ENCODE results near the gene SERGEF.
"Not testable (repeated sequence)": the region's sequence is repeated elsewhere in the genome, so short reads cannot be mapped to it uniquely, and the experiment has no call there.

The SERGEF gene

GRCh38 chr11:17876827-17877226 is 136.0 kb downstream of the SERGEF start:
- H3K9me3 ChIP-seq (ENCODE audit: control insufficient read depth in 2 of 2, low read length in 2 of 2) = no peaks in the 10 kb centered on the region
- H3K4me1 ChIP-seq (ENCODE audit: control insufficient read depth in 2 of 2, insufficient read depth in 2 of 2, low read length in 2 of 2) = no peaks in the 10 kb centered on the region
- no peak overlapping the region for H3K27ac ChIP-seq (ENCODE audit: low read depth in 2 of 2, low read length in 2 of 2)
- H3K4me3 ChIP-seq (ENCODE audit: low read length in 2 of 2) = no peak overlapping the region
- peaks cover 5 to 6% of the 10 kb centered on the region in 2 donors for H3K36me3 ChIP-seq (ENCODE audit: control insufficient read depth in 2 of 2, insufficient read depth in 2 of 2, low read length in 2 of 2)
- H3K27me3 ChIP-seq (ENCODE audit: control insufficient read depth in 2 of 2, insufficient read depth in 2 of 2, low read length in 2 of 2) = no peaks in the 10 kb centered on the region
- H3K9ac ChIP-seq (ENCODE audit: low read depth in 1 of 2, low read length in 2 of 2) = no peak overlapping the region

GRCh38 chr11:17875891-17876290 is 137.0 kb downstream of the SERGEF start:
- no peaks in the 10 kb centered on the region for H3K4me1 ChIP-seq (ENCODE audit: control insufficient read depth in 2 of 2, insufficient read depth in 2 of 2, low read length in 2 of 2)
- H3K9me3 ChIP-seq (ENCODE audit: control insufficient read depth in 2 of 2, low read length in 2 of 2) = no peaks in the 10 kb centered on the region
- no peak overlapping the region for H3K27ac ChIP-seq (ENCODE audit: low read depth in 2 of 2, low read length in 2 of 2)
- no peak overlapping the region for H3K4me3 ChIP-seq (ENCODE audit: low read length in 2 of 2)
- H3K27me3 ChIP-seq (ENCODE audit: control insufficient read depth in 2 of 2, insufficient read depth in 2 of 2, low read length in 2 of 2) = no peaks in the 10 kb centered on the region
- no peak overlapping the region for H3K9ac ChIP-seq (ENCODE audit: low read depth in 1 of 2, low read length in 2 of 2)
- H3K36me3 ChIP-seq (ENCODE audit: control insufficient read depth in 2 of 2, insufficient read depth in 2 of 2, low read length in 2 of 2) = peaks cover 5 to 6% of the 10 kb centered on the region in 2 donors

DNA sequence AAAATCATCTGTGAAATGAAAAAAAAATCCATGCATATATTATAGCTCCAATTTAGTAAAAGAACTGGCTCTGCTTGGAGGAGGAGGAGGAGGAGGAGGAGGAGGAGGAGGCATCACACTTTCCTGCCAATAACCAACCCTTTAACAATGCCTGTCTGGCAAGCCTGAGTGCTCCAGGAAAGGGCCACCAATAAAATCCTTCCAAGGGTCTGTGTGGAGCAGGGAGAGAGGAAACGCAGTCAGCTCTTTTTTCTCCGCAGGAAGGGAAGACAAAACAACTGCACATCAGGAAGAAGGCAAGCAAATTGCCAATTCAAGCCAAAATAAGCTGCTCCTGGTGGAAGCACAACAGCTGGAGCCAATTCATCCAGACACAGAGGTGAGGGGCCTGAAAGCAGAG is 139.3 kb downstream of the SERGEF start:
- peaks cover 5 to 6% of the 10 kb centered on the region in 2 donors for H3K36me3 ChIP-seq (ENCODE audit: control insufficient read depth in 2 of 2, insufficient read depth in 2 of 2, low read length in 2 of 2)
- H3K4me1 ChIP-seq (ENCODE audit: control insufficient read depth in 2 of 2, insufficient read depth in 2 of 2, low read length in 2 of 2) = no peaks in the 10 kb centered on the region
- H3K9ac ChIP-seq (ENCODE audit: low read depth in 1 of 2, low read length in 2 of 2) = no peak overlapping the region
- no peak overlapping the region for H3K4me3 ChIP-seq (ENCODE audit: low read length in 2 of 2)
- no peaks in the 10 kb centered on the region for H3K27me3 ChIP-seq (ENCODE audit: control insufficient read depth in 2 of 2, insufficient read depth in 2 of 2, low read length in 2 of 2)
- H3K27ac ChIP-seq (ENCODE audit: low read depth in 2 of 2, low read length in 2 of 2) = no peak overlapping the region
- no peaks in the 10 kb centered on the region for H3K9me3 ChIP-seq (ENCODE audit: control insufficient read depth in 2 of 2, low read length in 2 of 2)

DNA sequence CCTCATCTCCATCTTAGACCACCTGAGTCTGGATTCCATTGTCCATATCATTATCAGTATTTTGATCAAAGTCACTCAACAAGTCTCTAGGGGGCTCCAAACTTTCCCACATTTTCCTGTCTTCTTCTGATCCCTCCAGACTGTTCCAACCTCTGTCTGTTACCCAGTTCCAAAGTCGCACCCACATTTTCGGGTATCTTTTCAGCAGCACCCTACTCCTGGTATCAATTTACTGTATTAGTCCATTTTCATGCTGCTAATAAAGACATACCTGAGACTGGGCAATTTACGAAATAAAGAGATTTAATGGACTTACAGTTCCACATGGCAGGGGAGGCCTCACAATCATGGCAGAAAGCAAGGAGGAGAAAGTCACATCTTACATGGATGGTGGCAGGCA is 144.4 kb downstream of the SERGEF start:
- H3K4me3 ChIP-seq (ENCODE audit: low read length in 2 of 2) = not testable (repeated sequence)

DNA sequence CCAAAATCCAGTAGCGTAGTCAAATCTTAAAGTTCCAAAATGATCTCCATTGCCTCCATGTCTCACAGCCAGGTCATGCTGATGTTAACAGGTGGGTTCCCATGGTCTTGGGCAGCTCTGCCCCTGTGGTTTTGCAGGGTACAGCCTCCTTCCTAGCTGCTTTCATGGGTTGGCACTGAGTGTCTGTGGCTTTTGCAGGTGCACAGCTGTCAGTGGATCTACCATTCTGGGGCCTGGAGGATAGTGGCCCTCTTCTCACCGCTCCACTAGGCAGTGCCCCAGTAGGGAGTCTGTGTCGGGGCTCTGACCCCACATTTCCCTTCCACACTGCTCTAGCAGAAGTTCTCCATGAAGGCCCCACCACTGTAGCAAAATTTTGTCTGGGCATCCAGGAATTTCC is 145.5 kb downstream of the SERGEF start:
- Histone ChIP-seq H3K4me1 (ENCODE audit: control insufficient read depth in 2 of 2, insufficient read depth in 2 of 2, low read length in 2 of 2) (no peaks in the 10 kb centered on the region), H3K27me3 (ENCODE audit: control insufficient read depth in 2 of 2, insufficient read depth in 2 of 2, low read length in 2 of 2) (no peaks in the 10 kb centered on the region), H3K9me3 (ENCODE audit: control insufficient read depth in 2 of 2, low read length in 2 of 2) (no peaks in the 10 kb centered on the region), H3K27ac (ENCODE audit: low read depth in 2 of 2, low read length in 2 of 2) (no peak overlapping the region), H3K4me3 (ENCODE audit: low read length in 2 of 2) (no peak overlapping the region), H3K36me3 (ENCODE audit: control insufficient read depth in 2 of 2, insufficient read depth in 2 of 2, low read length in 2 of 2) (no peaks in the 10 kb centered on the region), H3K9ac (ENCODE audit: low read depth in 1 of 2, low read length in 2 of 2) (no peak overlapping the region)

More for the DNA sequence above, 144.4 kb downstream of the SERGEF start:
- H3K27ac ChIP-seq (ENCODE audit: low read depth in 2 of 2, low read length in 2 of 2); H3K9me3 ChIP-seq (ENCODE audit: control insufficient read depth in 2 of 2, low read length in 2 of 2); H3K4me1 ChIP-seq (ENCODE audit: control insufficient read depth in 2 of 2, insufficient read depth in 2 of 2, low read length in 2 of 2); H3K9ac ChIP-seq (ENCODE audit: low read depth in 1 of 2, low read length in 2 of 2); H3K36me3 ChIP-seq (ENCODE audit: control insufficient read depth in 2 of 2, insufficient read depth in 2 of 2, low read length in 2 of 2); H3K27me3 ChIP-seq (ENCODE audit: control insufficient read depth in 2 of 2, insufficient read depth in 2 of 2, low read length in 2 of 2): not testable (repeated sequence)

DNA sequence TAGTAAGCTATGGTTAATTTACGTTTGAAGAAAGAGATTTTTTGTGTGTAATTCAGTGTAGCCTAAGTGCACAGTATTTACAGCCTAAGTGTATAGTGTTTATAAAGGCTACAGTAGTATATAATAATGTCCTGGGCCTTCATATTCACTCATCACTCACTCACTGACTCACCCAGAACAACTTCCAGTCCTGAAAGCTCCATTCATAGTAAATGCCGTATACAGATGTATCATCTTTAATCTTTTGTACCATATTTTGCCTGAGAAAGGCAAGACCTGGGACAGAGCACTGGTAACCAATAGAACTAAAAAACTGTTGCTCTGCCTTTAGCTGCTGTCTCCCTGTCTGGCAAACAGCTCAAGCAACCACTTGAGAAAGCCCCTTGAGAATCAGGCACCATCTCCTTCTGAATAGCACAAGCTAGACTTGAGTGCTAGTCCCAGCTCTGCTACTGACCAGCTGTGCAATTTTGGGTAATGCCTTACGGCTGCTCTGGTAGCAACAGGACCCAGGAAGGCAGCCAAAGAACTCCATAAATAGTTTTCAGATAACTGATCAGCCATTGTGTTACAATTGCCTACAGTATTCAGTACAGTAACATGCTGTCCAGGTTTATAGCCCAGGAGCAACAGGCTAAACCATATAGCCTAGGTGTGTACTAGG is 146.9 kb downstream of the SERGEF start:
- H3K4me3 ChIP-seq (ENCODE audit: low read length in 2 of 2) = no peak overlapping the region
- H3K27ac ChIP-seq (ENCODE audit: low read depth in 2 of 2, low read length in 2 of 2) = no peak overlapping the region
- H3K36me3 ChIP-seq (ENCODE audit: control insufficient read depth in 2 of 2, insufficient read depth in 2 of 2, low read length in 2 of 2) = no peaks in the 10 kb centered on the region
- no peak overlapping the region for H3K9ac ChIP-seq (ENCODE audit: low read depth in 1 of 2, low read length in 2 of 2)
- H3K9me3 ChIP-seq (ENCODE audit: control insufficient read depth in 2 of 2, low read length in 2 of 2) = no peaks in the 10 kb centered on the region
- no peaks in the 10 kb centered on the region for H3K4me1 ChIP-seq (ENCODE audit: control insufficient read depth in 2 of 2, insufficient read depth in 2 of 2, low read length in 2 of 2)
- H3K27me3 ChIP-seq (ENCODE audit: control insufficient read depth in 2 of 2, insufficient read depth in 2 of 2, low read length in 2 of 2) = no peaks in the 10 kb centered on the region

GRCh38 chr11:17864478-17864941 is 148.3 kb downstream of the SERGEF start:
- Histone ChIP-seq H3K4me3 (ENCODE audit: low read length in 2 of 2) (no peak overlapping the region), H3K4me1 (ENCODE audit: control insufficient read depth in 2 of 2, insufficient read depth in 2 of 2, low read length in 2 of 2) (no peaks in the 10 kb centered on the region)

GRCh38 chr11:17861036-17861755 is 151.7 kb downstream of the SERGEF start:
- H3K36me3 ChIP-seq (ENCODE audit: control insufficient read depth in 2 of 2, insufficient read depth in 2 of 2, low read length in 2 of 2) = no peaks in the 10 kb centered on the region
- no peaks in the 10 kb centered on the region for H3K27me3 ChIP-seq (ENCODE audit: control insufficient read depth in 2 of 2, insufficient read depth in 2 of 2, low read length in 2 of 2)
- no peaks in the 10 kb centered on the region for H3K9me3 ChIP-seq (ENCODE audit: control insufficient read depth in 2 of 2, low read length in 2 of 2)
- no peak overlapping the region for H3K4me3 ChIP-seq (ENCODE audit: low read length in 2 of 2)
- H3K9ac ChIP-seq (ENCODE audit: low read depth in 1 of 2, low read length in 2 of 2) = no peak overlapping the region
- no peaks in the 10 kb centered on the region for H3K4me1 ChIP-seq (ENCODE audit: control insufficient read depth in 2 of 2, insufficient read depth in 2 of 2, low read length in 2 of 2)
- no peak overlapping the region for H3K27ac ChIP-seq (ENCODE audit: low read depth in 2 of 2, low read length in 2 of 2)

More at GRCh38 chr11:17864478-17864941, 148.3 kb downstream of the SERGEF start:
- no peak overlapping the region for H3K27ac ChIP-seq (ENCODE audit: low read depth in 2 of 2, low read length in 2 of 2)
- H3K27me3 ChIP-seq (ENCODE audit: control insufficient read depth in 2 of 2, insufficient read depth in 2 of 2, low read length in 2 of 2) = no peaks in the 10 kb centered on the region
- no peak overlapping the region for H3K9ac ChIP-seq (ENCODE audit: low read depth in 1 of 2, low read length in 2 of 2)
- no peaks in the 10 kb centered on the region for H3K36me3 ChIP-seq (ENCODE audit: control insufficient read depth in 2 of 2, insufficient read depth in 2 of 2, low read length in 2 of 2)
- H3K9me3 ChIP-seq (ENCODE audit: control insufficient read depth in 2 of 2, low read length in 2 of 2) = no peaks in the 10 kb centered on the region

DNA sequence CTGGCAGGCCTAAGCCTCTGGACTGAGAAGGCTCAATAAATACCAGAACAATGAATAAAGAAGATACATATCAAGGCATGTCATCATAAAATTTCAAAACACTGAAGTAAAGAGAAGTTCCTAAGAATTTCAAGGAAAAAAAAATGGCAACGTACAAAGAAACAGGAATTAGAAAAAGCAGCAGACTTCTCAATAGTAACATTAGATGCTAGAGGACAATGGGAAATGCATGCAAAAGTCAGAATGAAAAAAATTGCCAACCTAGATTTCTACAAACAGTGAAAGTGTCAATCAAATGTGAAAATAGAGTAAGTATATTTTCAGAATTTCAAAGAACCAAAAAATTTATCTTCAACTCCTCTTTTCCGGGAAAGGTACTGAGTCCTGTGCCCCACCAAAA is 153.3 kb downstream of the SERGEF start:
- Histone ChIP-seq H3K27ac (ENCODE audit: low read depth in 2 of 2, low read length in 2 of 2) (no peak overlapping the region), H3K27me3 (ENCODE audit: control insufficient read depth in 2 of 2, insufficient read depth in 2 of 2, low read length in 2 of 2) (no peaks in the 10 kb centered on the region), H3K9me3 (ENCODE audit: control insufficient read depth in 2 of 2, low read length in 2 of 2) (no peaks in the 10 kb centered on the region), H3K9ac (ENCODE audit: low read depth in 1 of 2, low read length in 2 of 2) (no peak overlapping the region), H3K4me3 (ENCODE audit: low read length in 2 of 2) (no peak overlapping the region), H3K36me3 (ENCODE audit: control insufficient read depth in 2 of 2, insufficient read depth in 2 of 2, low read length in 2 of 2) (no peaks in the 10 kb centered on the region), H3K4me1 (ENCODE audit: control insufficient read depth in 2 of 2, insufficient read depth in 2 of 2, low read length in 2 of 2) (no peaks in the 10 kb centered on the region)

DNA sequence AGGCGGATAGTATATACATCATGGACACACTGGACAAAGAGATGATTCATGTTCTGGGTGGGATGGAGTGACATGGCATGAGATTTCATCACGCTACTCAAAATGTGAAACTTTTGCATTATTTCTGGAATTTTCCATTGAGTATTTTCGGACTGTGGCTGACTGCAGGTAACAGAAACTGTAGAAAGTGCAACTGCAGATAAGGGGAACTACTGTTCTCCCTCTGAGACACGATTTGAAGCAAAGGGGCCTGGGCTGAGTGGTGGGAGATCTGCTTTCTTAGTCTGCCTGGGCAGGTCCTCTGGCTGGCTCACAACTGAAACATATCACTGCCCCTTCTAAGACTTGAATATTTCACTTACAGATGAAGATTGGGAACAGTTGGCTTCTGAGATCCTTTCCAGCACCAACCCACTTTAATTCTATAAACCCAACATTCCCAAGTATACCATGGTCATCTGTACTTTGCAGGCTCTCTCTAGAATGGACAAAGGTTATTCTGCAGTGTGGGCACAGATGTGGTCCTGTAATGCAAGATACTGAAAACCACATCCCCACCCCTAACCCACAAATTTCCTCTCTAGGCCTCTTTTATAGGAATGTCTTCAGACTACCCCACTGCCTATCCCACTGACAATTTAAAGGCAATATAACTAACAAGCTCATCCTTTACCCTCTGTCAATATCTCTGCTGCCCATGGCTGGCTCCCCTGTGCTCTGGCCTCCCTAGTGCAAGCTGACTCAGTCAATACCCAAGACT is 157.1 kb downstream of the SERGEF start:
- H3K9ac ChIP-seq (ENCODE audit: low read depth in 1 of 2, low read length in 2 of 2) = no peak overlapping the region
- H3K27ac ChIP-seq (ENCODE audit: low read depth in 2 of 2, low read length in 2 of 2) = no peak overlapping the region
- no peaks in the 10 kb centered on the region for H3K36me3 ChIP-seq (ENCODE audit: control insufficient read depth in 2 of 2, insufficient read depth in 2 of 2, low read length in 2 of 2)
- H3K4me1 ChIP-seq (ENCODE audit: control insufficient read depth in 2 of 2, insufficient read depth in 2 of 2, low read length in 2 of 2) = no peaks in the 10 kb centered on the region
- no peaks in the 10 kb centered on the region for H3K9me3 ChIP-seq (ENCODE audit: control insufficient read depth in 2 of 2, low read length in 2 of 2)
- H3K4me3 ChIP-seq (ENCODE audit: low read length in 2 of 2) = no peak overlapping the region
- H3K27me3 ChIP-seq (ENCODE audit: control insufficient read depth in 2 of 2, insufficient read depth in 2 of 2, low read length in 2 of 2) = no peaks in the 10 kb centered on the region
